ENCODE results near the gene LIMS2. TPM values are rescaled to one million over a fixed set of nuclear protein-coding genes. Genes with fewer than 3 reads are reported as not detected.

LIMS2 gene
- total RNA-seq, 3 donors from 2014 or later = 9.5 to 27.9 (median 19.4) TPM

DNA sequence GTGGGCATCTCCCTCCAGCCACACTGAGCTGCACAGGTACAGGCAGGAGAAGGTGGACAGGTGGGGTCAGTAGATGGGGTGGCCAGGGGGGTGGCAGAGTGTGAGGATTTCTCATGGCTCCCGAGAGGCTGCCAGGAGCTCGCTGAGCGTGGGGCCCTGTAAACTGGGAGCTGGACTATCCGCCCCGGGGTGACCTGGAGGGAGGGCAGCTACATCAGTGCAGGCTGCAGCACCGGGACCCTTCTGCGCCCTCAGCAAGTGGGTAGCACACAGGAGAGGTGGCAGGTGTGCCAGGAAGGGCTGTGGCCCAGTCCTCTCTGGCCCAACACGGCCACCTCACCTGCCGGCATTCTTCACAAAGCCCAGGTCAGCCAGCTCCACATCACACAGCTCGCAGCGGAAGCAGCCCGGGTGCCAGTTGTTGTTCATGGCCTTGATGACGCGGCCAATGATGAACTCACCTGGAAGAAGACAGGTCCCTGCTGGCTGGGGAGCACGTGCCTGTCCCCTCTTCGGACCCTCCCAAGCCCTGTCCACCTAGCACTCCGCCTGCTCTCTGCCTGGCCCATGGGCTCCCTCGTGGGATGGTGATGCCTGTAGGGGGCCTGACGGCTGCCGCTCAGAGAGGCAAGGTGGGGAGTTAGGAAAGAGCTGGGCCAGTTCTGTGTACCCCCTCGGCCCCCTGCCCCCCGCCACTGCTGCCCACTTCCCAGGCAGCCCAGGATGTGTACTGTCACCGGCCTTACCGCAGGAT, 21.1 kb downstream of the LIMS2 start:
- Histone ChIP-seq H3K27me3 (no peaks in the 10 kb centered on the region), H3K4me3 (no peak overlapping the region), H3K27ac (no peak overlapping the region), H3K4me1 (no peaks in the 10 kb centered on the region), H3K36me3 (no peaks in the 10 kb centered on the region), H3K9me3 (no peaks in the 10 kb centered on the region)
- intact Hi-C loops (cut with DNase I; ENCODE audit: low total_unique reads) = no loop called here
- no peak for DNase-seq (ENCODE audit: low spot score in 2 of 2)
- no peak for TF ChIP-seq POLR2A (IDR thresholded peaks at IDR 0.05)
- TF ChIP-seq POLR2AphosphoS5 (IDR thresholded peaks at IDR 0.05) = no peak
- no peak for TF ChIP-seq CTCF (IDR thresholded peaks at IDR 0.05)

- intact Hi-C loops (cut with DNase I; ENCODE audit: low total_unique reads) = no loop called here
- no peak for DNase-seq (ENCODE audit: low spot score in 2 of 2)
Observed at GRCh38 chr2:127653421-127654083, 21.8 kb downstream of the LIMS2 start.

DNA sequence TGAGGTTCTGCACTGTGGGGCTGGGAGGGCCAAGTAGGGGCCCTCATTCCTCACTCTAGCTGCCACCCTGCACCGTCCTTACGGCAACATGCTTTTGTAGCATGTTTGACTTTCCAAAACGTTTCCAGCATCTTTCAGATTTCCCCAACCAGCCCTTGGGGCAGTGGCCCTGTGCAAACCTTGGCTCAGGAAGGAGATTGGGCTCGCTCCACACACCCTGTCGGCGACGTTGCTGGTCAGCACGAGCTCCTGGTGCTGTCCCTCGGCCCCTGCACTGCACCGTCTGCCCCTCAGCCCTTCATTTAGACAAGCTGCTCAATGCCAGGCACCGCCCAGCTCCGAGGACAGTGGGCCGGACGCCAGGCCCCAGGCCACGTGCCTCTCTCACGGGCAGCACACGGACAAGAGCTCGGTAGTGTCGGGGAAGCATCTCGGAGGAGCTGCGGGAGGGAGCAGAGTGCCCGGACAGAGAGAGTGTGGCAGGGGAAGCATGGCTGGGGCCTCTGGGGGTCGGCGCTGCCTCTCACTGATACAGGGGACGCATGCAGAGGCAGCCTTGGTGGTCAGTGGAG, 22.5 kb downstream of the LIMS2 start:
- Histone ChIP-seq H3K36me3 (no peaks in the 10 kb centered on the region), H3K27ac (peak overlapping the region in 1 of 2 donors; percentile 29), H3K27me3 (no peaks in the 10 kb centered on the region), H3K9me3 (no peaks in the 10 kb centered on the region), H3K4me1 (no peaks in the 10 kb centered on the region), H3K4me3 (no peak overlapping the region)
- intact Hi-C loops (cut with DNase I; ENCODE audit: low total_unique reads) = no loop called here
- no peak for DNase-seq (ENCODE audit: low spot score in 2 of 2)
- TF ChIP-seq POLR2A (IDR thresholded peaks at IDR 0.05) (no peak), POLR2AphosphoS5 (IDR thresholded peaks at IDR 0.05) (no peak), CTCF (IDR thresholded peaks at IDR 0.05) (no peak)

More at GRCh38 chr2:127653421-127654083, 21.8 kb downstream of the LIMS2 start:
- Histone ChIP-seq H3K9me3 (no peaks in the 10 kb centered on the region), H3K36me3 (no peaks in the 10 kb centered on the region), H3K27ac (no peak overlapping the region), H3K27me3 (no peaks in the 10 kb centered on the region), H3K4me3 (no peak overlapping the region), H3K4me1 (no peaks in the 10 kb centered on the region)
- no peak for TF ChIP-seq POLR2AphosphoS5 (IDR thresholded peaks at IDR 0.05)
- TF ChIP-seq CTCF (IDR thresholded peaks at IDR 0.05) = no peak
- no peak for TF ChIP-seq POLR2A (IDR thresholded peaks at IDR 0.05)

DNA sequence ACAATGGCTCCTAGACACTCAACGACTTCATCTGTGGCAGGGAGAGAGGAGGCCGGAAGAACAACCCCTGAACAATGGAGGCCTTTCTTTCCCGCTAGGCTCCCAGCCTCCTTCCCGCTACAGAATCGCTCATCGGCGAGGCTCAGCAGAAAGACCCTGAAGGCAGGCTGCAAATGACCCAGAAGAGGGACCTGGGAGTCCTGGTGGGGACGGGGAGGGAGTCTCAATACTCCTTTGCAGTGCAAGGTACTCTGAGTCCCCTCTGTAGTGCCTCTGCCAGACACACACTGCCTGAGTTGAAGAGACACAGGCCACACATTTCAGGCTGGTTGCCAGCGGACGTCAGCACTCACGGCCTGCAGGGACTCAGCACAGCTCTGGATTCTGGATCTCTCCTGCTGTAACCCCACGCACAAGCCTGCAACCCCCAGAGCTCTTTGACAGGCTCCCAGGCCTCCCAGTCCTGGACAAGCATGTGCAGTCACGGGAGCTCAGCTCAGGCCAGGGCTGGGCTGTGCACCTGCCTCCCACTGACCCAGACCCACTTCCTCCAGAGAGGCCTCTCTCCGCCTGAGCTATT, 23.3 kb downstream of the LIMS2 start:
- Histone ChIP-seq H3K4me3 (no peak overlapping the region), H3K9me3 (no peaks in the 10 kb centered on the region), H3K27me3 (no peaks in the 10 kb centered on the region), H3K27ac (peak overlapping the region in 1 of 2 donors; percentile 29), H3K4me1 (no peaks in the 10 kb centered on the region), H3K36me3 (no peaks in the 10 kb centered on the region)
- intact Hi-C loops (cut with DNase I; ENCODE audit: low total_unique reads) = no loop called here
- TF ChIP-seq POLR2A (IDR thresholded peaks at IDR 0.05) = no peak
- no peak for TF ChIP-seq CTCF (IDR thresholded peaks at IDR 0.05)
- no peak for TF ChIP-seq POLR2AphosphoS5 (IDR thresholded peaks at IDR 0.05)
- no peak for DNase-seq (ENCODE audit: low spot score in 2 of 2)

Data from breast epithelium (tissue), 4 donors.